DND-41 (cell line): ENCODE results near the gene CGA.

Source experiments
- ATAC-seq: fragments of 200-7000 bp; cut with Tn5 transposase; 3 replicates; pipeline ENCODE4 v1.9.1; 2021; ENCODE audit warnings: low read depth; ENCODE audit not compliant: insufficient read depth
- DNase-seq: peaks from one replicate; pipeline ENCODE4 v3.0.0-alpha.2; 2020
- H2AFZ ChIP-seq: 2 replicates; pipeline ENCODE4 v1.6.0; 2012; ENCODE audit warnings: low read depth, low read length
- H3K27ac ChIP-seq: 2 replicates; pipeline ENCODE4 v1.5.1; 2012; ENCODE audit warnings: low read length, inconsistent platforms
- H3K27me3 ChIP-seq: fragments of 200-600 bp; sonication (generic); 2 replicates; pipeline ENCODE4 v1.6.0; 2012; ENCODE audit warnings: low read length, mild to moderate bottlenecking, inconsistent platforms; ENCODE audit not compliant: insufficient read depth, poor library complexity
- H3K36me3 ChIP-seq: 2 replicates; pipeline ENCODE4 v1.5.1; 2012; ENCODE audit warnings: low read length, inconsistent platforms; ENCODE audit not compliant: insufficient read depth
- H3K4me1 ChIP-seq: 2 replicates; pipeline ENCODE4 v1.5.1; 2012; ENCODE audit warnings: mild to moderate bottlenecking, low read length; ENCODE audit not compliant: insufficient read depth
- H3K4me2 ChIP-seq: 2 replicates; pipeline ENCODE4 v1.6.0; 2012; ENCODE audit warnings: mild to moderate bottlenecking, moderate library complexity, low read length, inconsistent platforms; ENCODE audit not compliant: insufficient read depth
- H3K4me3 ChIP-seq, 2 experiments: fragments of 200-600 bp in 1 of 2; shearing (Covaris generic) in 1 of 2; 2 replicates each; pipeline ENCODE4 v1.5.1; 2012 to 2016; ENCODE audit warnings: inconsistent platforms in 2 of 2, low read length in 2 of 2, mild to moderate bottlenecking in 2 of 2, low read depth in 1 of 2, moderate library complexity in 1 of 2
- H3K79me2 ChIP-seq: 2 replicates; pipeline ENCODE4 v1.6.0; 2012; ENCODE audit warnings: low read length, inconsistent platforms; ENCODE audit not compliant: insufficient read depth
- H3K9ac ChIP-seq: 2 replicates; pipeline ENCODE4 v1.6.0; 2012; ENCODE audit warnings: low read depth, mild to moderate bottlenecking, inconsistent platforms, low read length, moderate library complexity
- H3K9me3 ChIP-seq: 2 replicates; pipeline ENCODE4 v1.5.1; 2012; ENCODE audit warnings: low read length, moderate library complexity, mild to moderate bottlenecking, inconsistent platforms; ENCODE audit not compliant: insufficient read depth, severe bottlenecking
- H4K20me1 ChIP-seq: 2 replicates; pipeline ENCODE4 v1.6.0; 2012; ENCODE audit warnings: low read length; ENCODE audit not compliant: insufficient read depth
- EZH2 ChIP-seq: IDR thresholded peaks from 3 replicates; pipeline ENCODE4 v1.6.1; 2012; ENCODE audit warnings: borderline replicate concordance, low read depth, mild to moderate bottlenecking, moderate library complexity, low read length, inconsistent platforms; ENCODE audit not compliant: severe bottlenecking
- TF ChIP-seq, protein P1 (sequence below): IDR thresholded peaks from 2 replicates; pipeline ENCODE4 v1.5.1; 2012; ENCODE audit warnings: borderline replicate concordance, low read length, moderate library complexity, mild to moderate bottlenecking; ENCODE audit not compliant: poor library complexity, severe bottlenecking; ENCODE audit errors: extremely low read depth

Gene CGA

DNA sequence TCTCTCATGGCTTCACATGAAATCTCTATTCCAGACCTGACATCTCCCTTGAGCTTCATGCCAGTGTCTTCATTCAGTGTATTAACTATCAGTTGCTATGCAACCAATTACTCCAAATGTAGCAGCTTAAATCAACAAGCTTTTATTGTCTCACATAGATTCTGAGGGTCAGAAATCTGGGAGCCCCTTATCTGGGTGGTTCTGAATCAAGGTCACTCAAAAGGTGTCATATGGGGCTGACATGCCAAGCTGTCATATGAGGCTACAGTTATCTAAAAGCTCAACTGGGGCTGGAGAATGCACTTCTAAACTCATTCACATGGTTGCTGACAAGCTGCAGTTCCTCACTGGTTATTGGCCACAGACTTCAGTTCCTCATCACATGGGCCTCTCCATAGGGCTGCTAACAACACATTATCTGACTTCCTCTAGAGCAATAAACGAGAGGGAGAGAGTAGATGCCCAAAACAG, 7.3 kb upstream of the CGA start:
- no peak overlapping the region for H3K9ac ChIP-seq
- no peaks in the 10 kb centered on the region for H3K36me3 ChIP-seq
- no peaks in the 10 kb centered on the region for H4K20me1 ChIP-seq
- H3K4me1 ChIP-seq: no peaks in the 10 kb centered on the region
- no peak overlapping the region for H3K4me2 ChIP-seq
- no peak for DNase-seq
- no peak overlapping the region for H2AFZ ChIP-seq
- ATAC-seq: no peak
- TF ChIP-seq, protein P1, sequence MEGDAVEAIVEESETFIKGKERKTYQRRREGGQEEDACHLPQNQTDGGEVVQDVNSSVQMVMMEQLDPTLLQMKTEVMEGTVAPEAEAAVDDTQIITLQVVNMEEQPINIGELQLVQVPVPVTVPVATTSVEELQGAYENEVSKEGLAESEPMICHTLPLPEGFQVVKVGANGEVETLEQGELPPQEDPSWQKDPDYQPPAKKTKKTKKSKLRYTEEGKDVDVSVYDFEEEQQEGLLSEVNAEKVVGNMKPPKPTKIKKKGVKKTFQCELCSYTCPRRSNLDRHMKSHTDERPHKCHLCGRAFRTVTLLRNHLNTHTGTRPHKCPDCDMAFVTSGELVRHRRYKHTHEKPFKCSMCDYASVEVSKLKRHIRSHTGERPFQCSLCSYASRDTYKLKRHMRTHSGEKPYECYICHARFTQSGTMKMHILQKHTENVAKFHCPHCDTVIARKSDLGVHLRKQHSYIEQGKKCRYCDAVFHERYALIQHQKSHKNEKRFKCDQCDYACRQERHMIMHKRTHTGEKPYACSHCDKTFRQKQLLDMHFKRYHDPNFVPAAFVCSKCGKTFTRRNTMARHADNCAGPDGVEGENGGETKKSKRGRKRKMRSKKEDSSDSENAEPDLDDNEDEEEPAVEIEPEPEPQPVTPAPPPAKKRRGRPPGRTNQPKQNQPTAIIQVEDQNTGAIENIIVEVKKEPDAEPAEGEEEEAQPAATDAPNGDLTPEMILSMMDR: no peak
- TF ChIP-seq EZH2: no peak
- no peak overlapping the region for H3K27ac ChIP-seq
- no peaks in the 10 kb centered on the region for H3K79me2 ChIP-seq
- no peak overlapping the region for H3K4me3 ChIP-seq
- H3K27me3 ChIP-seq: peaks cover 14% of the 10 kb centered on the region
- H3K9me3 ChIP-seq: no peaks in the 10 kb centered on the region

DNA sequence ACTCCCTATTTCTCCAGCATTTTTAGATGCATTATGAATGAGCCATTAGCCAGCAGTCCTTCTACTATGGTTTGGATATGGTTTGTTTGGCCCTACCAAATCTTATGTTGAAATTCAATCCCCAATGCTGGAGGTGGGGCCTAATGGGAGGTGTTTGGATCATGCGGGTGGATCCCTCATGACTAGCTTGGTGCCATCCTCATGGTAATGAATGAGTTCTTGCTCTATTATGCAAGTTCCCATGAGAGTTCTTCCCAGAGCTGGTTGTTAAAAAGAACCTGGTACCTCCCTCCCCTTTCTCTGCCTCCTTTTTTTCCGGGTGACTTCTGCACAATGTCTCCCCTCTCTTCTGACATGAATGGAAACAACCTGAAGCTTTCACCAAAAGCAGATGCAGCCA, 6.2 kb upstream of the CGA start:
- H3K9ac ChIP-seq: no peak overlapping the region
- no peaks in the 10 kb centered on the region for H3K79me2 ChIP-seq
- no peaks in the 10 kb centered on the region for H4K20me1 ChIP-seq
- H2AFZ ChIP-seq: no peak overlapping the region
- H3K4me3 ChIP-seq: no peak overlapping the region
- no peaks in the 10 kb centered on the region for H3K9me3 ChIP-seq
- H3K27me3 ChIP-seq: peaks cover 8% of the 10 kb centered on the region
- DNase-seq: no peak
- no peak overlapping the region for H3K4me2 ChIP-seq
- H3K4me1 ChIP-seq: no peaks in the 10 kb centered on the region
- H3K27ac ChIP-seq: no peak overlapping the region
- H3K36me3 ChIP-seq: no peaks in the 10 kb centered on the region
- no peak for ATAC-seq
- TF ChIP-seq, protein P1: no peak
- TF ChIP-seq EZH2: no peak

DNA sequence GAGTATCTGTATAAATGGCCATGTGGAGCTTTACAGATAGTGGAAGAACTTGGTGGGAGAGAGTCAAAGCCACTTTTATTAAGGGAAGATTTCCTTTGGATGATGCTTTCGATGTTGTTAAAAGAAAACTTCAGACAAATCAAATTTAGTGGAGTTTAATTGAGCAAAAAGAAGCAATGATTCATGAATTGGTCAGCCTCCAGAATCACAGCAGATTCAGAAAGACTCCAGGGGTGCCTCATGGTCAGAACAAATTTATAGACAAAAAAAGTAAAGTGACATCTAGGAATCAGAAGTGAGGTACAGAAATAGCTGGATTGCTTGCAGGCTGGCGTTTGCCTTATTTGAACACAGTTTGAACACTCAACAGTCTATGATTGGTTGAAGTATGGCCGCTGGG, 5.3 kb upstream of the CGA start:
- Histone ChIP-seq H3K4me2 (no peak overlapping the region), H3K9ac (no peak overlapping the region), H3K27ac (no peak overlapping the region), H3K9me3 (no peaks in the 10 kb centered on the region), H3K4me1 (no peaks in the 10 kb centered on the region), H4K20me1 (no peaks in the 10 kb centered on the region), H3K36me3 (no peaks in the 10 kb centered on the region), H3K79me2 (no peaks in the 10 kb centered on the region), H3K27me3 (peaks cover 8% of the 10 kb centered on the region), H2AFZ (no peak overlapping the region), H3K4me3 (no peak overlapping the region)
- ATAC-seq (no peak), DNase-seq (no peak)
- no peak for TF ChIP-seq EZH2
- TF ChIP-seq, protein P1: no peak

DNA sequence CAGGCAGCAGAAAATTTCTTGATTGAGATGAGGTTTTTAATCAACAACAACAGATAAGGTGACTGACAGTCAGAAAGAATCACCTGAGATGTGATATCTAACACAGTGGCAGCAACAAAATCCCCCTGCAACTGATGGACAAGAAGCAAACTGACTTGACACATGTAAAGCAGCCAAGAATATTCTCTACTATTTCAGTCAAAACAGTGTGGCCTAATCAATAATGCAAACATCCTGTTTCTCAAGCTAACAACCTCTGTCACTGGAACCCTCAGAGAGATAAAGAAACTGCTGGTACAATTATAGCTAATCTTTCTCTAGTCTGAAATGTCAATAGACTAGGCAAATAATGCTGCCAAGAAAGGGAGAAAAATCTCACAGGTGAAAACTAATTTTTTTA, 4.6 kb upstream of the CGA start:
- Histone ChIP-seq H3K4me3 (no peak overlapping the region), H4K20me1 (no peaks in the 10 kb centered on the region), H3K27me3 (peaks cover 12% of the 10 kb centered on the region), H3K4me2 (no peak overlapping the region), H2AFZ (no peak overlapping the region), H3K79me2 (no peaks in the 10 kb centered on the region), H3K9me3 (no peaks in the 10 kb centered on the region), H3K27ac (no peak overlapping the region), H3K36me3 (no peaks in the 10 kb centered on the region), H3K4me1 (no peaks in the 10 kb centered on the region), H3K9ac (no peak overlapping the region)
- ATAC-seq (no peak), DNase-seq (no peak)
- TF ChIP-seq, protein P1: no peak
- no peak for TF ChIP-seq EZH2
